SK-N-MC (cell line): ENCODE results near the gene KCNF1.

Experiments
- EZH2 ChIP-seq: fragments of 200-600 bp; sonication (generic); IDR thresholded peaks from one replicate; pipeline ENCODE4 v1.6.1; 2017; ENCODE audit warnings: antibody characterized with exemption
- FOXP2 ChIP-seq: optimal IDR thresholded peaks from 2 replicates; pipeline ENCODE3; 2011; ENCODE audit warnings: mild to moderate bottlenecking, moderate library complexity; ENCODE audit not compliant: insufficient read depth; ENCODE audit errors: extremely low read length, control extremely low read depth
- POLR2AphosphoS5 ChIP-seq: IDR thresholded peaks from 2 replicates; pipeline ENCODE4 v1.6.1; 2012; ENCODE audit warnings: mild to moderate bottlenecking, low read depth, low read length, borderline replicate concordance

DNA sequence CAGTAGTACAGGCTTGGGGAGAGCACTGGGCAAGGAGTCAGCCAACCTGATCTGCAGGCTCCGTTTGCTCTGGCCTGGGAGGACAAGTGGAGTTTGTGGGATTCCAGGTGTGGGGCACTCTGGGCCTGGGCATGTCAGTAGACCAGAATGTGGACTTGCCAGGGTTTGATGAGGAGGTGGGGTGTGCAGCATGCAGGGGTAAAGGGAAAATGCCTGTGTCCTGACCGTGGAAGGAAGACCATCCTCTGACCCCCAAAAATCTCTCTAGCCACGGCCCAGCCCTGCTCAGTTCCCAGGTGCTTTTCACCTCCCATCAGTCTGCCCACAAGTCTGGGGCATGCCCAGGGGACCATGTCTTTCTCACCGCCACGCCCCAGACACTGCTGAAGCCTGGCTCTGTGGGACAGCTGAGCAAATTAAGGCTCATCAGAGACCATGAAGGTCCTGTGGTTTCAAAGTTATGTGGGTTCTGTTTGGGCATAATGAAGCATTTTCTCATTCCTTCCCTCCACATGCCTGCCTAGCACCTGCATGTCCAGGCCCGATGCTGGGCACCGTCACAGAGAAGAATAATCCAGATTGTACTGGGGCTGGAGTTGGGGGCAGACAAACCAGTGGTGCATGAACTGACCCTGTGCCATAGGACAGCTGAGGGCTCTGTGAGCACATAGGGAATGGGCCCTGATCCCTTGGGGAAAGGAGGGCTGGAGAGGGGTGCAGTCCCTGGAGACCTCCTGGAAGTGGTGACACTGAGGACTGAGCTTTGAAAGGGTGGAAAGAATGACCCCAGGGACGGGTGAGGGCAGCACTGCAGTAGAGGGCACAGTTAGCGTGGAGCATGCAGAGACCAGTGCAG is 6.5 kb upstream of the KCNF1 start:
- TF ChIP-seq EZH2 = no peak
- no peak for TF ChIP-seq POLR2AphosphoS5
- TF ChIP-seq FOXP2 = no peak
